GM12878 (cell line): Measurements from ENCODE around the gene KRTAP1-1.
"Not testable (repeated sequence)": the region's sequence is repeated elsewhere in the genome, so short reads cannot be mapped to it uniquely, and the experiment has no call there.

Experiments
- CEBPB ChIP-seq, 2 experiments: fragments of 150-350 bp in 1 of 2; IDR thresholded peaks; 2 replicates each; pipeline ENCODE4 v1.6.1; 2012 to 2014; ENCODE audit warnings: low read depth in 2 of 2, low read length in 2 of 2, borderline replicate concordance in 1 of 2, inconsistent platforms in 1 of 2
- CTCF ChIP-seq, 3 experiments: IDR thresholded peaks in 2 of 3; conservative IDR thresholded peaks in 1 of 3; 2 replicates each; pipeline ENCODE4 v1.5.1; 2011; ENCODE audit warnings: low read depth in 3 of 3, low read length in 3 of 3, mild to moderate bottlenecking in 3 of 3, control low read depth in 2 of 3, moderate library complexity in 2 of 3, inconsistent platforms in 1 of 3, mixed read lengths in 1 of 3; ENCODE audit not compliant: control insufficient read depth in 2 of 3, insufficient read depth in 1 of 3; ENCODE audit errors: extremely low read depth in 1 of 3
- RFX5 ChIP-seq: IDR thresholded peaks from 2 replicates; pipeline ENCODE4 v1.6.1; 2011; ENCODE audit warnings: low read depth, low read length, improper control_type of control experiment
- SUZ12 ChIP-seq: fragments of 200-600 bp; sonication (generic); IDR thresholded peaks from one replicate; pipeline ENCODE4 v1.6.1; 2018; ENCODE audit warnings: antibody characterized with exemption, mild to moderate bottlenecking; ENCODE audit not compliant: unreplicated experiment
- ZNF207 ChIP-seq: fragments of 450-650 bp; IDR thresholded peaks from 2 replicates; pipeline ENCODE4 v1.6.1; 2014; ENCODE audit warnings: antibody characterized with exemption, mild to moderate bottlenecking, borderline replicate concordance
- ZNF687 ChIP-seq: fragments of 450-650 bp; IDR thresholded peaks from 2 replicates; pipeline ENCODE4 v1.6.1; 2017; ENCODE audit warnings: mild to moderate bottlenecking, moderate library complexity

GRCh38 chr17:41054556-41054955 is 13.3 kb upstream of the KRTAP1-1 start:
- not testable (repeated sequence) for TF ChIP-seq CEBPB (IDR thresholded peaks at IDR 0.05; ENCODE audit: borderline replicate concordance in 1 of 2, low read depth in 2 of 2, low read length in 2 of 2); RFX5; CTCF (IDR thresholded peaks at IDR 0.05 in 2 of 3, conservative IDR thresholded peaks at IDR 0.05 in 1 of 3; ENCODE audit: control insufficient read depth in 2 of 3, extremely low read depth in 1 of 3, insufficient read depth in 1 of 3, low read depth in 3 of 3, low read length in 3 of 3); ZNF687; SUZ12; ZNF207
